Measurements from ENCODE around the gene CD200.
"Not testable (repeated sequence)": the region's sequence is repeated elsewhere in the genome, so short reads cannot be mapped to it uniquely, and the experiment has no call there.

DNA sequence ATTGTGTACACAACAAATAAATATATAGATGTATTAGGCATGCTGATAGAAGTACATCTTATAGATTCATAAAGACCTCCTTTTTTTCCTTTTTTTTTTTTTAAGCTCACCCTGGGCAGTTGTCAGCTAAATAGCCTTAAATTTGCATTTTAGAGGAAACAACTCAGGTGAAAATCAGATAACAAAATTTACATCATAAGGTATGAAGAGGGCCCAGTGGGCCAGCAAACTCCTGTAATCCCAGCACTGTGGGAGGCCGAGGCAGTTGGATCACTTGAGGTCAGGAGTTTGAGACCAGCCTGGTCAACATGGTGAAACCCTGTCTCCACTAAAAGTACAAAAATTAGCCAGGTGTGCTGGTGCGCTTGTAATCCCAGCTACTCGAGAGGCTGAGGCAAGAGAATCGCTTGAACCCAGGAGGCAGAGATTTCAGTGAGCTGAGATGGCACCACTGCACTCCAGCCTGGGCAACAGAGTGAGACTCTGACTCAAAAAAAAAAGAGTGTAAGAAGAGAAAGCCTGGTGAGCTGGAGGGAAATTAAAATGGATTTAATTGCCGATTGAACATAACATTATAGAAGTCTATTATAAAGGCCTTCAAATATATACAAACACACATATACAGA lies 72.1 kb downstream of the CD200 start:
- TF ChIP-seq EP300, POLR2A (IDR thresholded peaks at IDR 0.05): not testable (repeated sequence)
- TF ChIP-seq, protein P1, sequence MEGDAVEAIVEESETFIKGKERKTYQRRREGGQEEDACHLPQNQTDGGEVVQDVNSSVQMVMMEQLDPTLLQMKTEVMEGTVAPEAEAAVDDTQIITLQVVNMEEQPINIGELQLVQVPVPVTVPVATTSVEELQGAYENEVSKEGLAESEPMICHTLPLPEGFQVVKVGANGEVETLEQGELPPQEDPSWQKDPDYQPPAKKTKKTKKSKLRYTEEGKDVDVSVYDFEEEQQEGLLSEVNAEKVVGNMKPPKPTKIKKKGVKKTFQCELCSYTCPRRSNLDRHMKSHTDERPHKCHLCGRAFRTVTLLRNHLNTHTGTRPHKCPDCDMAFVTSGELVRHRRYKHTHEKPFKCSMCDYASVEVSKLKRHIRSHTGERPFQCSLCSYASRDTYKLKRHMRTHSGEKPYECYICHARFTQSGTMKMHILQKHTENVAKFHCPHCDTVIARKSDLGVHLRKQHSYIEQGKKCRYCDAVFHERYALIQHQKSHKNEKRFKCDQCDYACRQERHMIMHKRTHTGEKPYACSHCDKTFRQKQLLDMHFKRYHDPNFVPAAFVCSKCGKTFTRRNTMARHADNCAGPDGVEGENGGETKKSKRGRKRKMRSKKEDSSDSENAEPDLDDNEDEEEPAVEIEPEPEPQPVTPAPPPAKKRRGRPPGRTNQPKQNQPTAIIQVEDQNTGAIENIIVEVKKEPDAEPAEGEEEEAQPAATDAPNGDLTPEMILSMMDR (IDR thresholded peaks at IDR 0.05), result not testable (repeated sequence)
